Heart left ventricle (tissue), 16 donors: ENCODE results near the gene GPC6. TPM values are rescaled to one million over a fixed set of nuclear protein-coding genes. Genes with fewer than 3 reads are reported as not detected.

Experiments used
- ATAC-seq, 4 donors: fragments of 200-7000 bp; cut with Tn5 transposase; one replicate each; pipeline ENCODE4 v1.9.1; 2020 to 2022; ENCODE audit warnings: moderate library complexity in 4 of 4, mild to moderate bottlenecking in 3 of 4, moderate number of reproducible peaks in 1 of 4
- DNase-seq, 5 donors: peaks; one replicate each; pipeline ENCODE4 v3.0.0-alpha.2; 2020
- H3K27ac ChIP-seq, 12 donors: fragments of 200-600 bp; sonication (generic) in 4 of 12; one replicate each; pipeline versions ENCODE4 v1.5.0 to v1.8.0; 2016 to 2022; ENCODE audit warnings: mild to moderate bottlenecking in 2 of 12
- H3K27me3 ChIP-seq, 9 donors: fragments of 200-600 bp; sonication (generic) in 2 of 9; one replicate each; pipeline versions ENCODE4 v1.5.1 to v1.8.0; 2016 to 2022; ENCODE audit warnings: mild to moderate bottlenecking in 3 of 9
- H3K36me3 ChIP-seq, 9 donors: fragments of 200-600 bp; sonication (generic) in 2 of 9; one replicate each; pipeline versions ENCODE4 v1.5.0 to v1.8.0; 2018 to 2022; ENCODE audit warnings: mild to moderate bottlenecking in 2 of 9
- H3K4me1 ChIP-seq, 12 donors: fragments of 200-600 bp; sonication (generic) in 4 of 12; one replicate each; pipeline versions ENCODE4 v1.5.0 to v1.8.0; 2016 to 2022; ENCODE audit warnings: mild to moderate bottlenecking in 3 of 12
- H3K4me3 ChIP-seq, 12 donors: fragments of 200-600 bp; sonication (generic) in 4 of 12; one replicate each; pipeline versions ENCODE4 v1.5.0 to v1.8.0; 2017 to 2022; ENCODE audit warnings: mild to moderate bottlenecking in 9 of 12, moderate library complexity in 4 of 12
- H3K9me3 ChIP-seq, 12 donors: fragments of 200-600 bp; sonication (generic) in 4 of 12; one replicate each; pipeline versions ENCODE4 v1.5.0 to v1.8.0; 2016 to 2022; ENCODE audit warnings: mild to moderate bottlenecking in 1 of 12
- CTCF ChIP-seq, 12 donors: fragments of 200-600 bp; sonication (generic) in 4 of 12; IDR thresholded peaks; one replicate each; pipeline versions ENCODE4 v1.5.0 to v1.8.0; 2018 to 2022; ENCODE audit warnings: antibody characterized with exemption in 12 of 12, mild to moderate bottlenecking in 5 of 12
- POLR2A ChIP-seq, 2 donors: fragments of 450-650 bp; IDR thresholded peaks; one replicate each; pipeline ENCODE4 v1.6.1; 2017; ENCODE audit warnings: antibody characterized with exemption in 2 of 2, mild to moderate bottlenecking in 2 of 2, moderate library complexity in 2 of 2
- WGBS, 4 donors: extraction: QIAGEN DNeasy Blood & Tissue Kit in 2 of 4; methylation state at CpG; one replicate each; pipeline versions ENCODE4 v1.1.5 to v1.1.7; 2013 to 2018; 5-methylcytosine and 5-hydroxymethylcytosine counted together
- intact Hi-C, 10 donors: fragments of 100-400 bp; cut with DNase I; formaldehyde crosslinking; loops; one replicate each; pipeline versions ENCODE4 v1.11.1 to v1.14.2; 2022
- polyA plus RNA-seq, 2 donors: library from polyadenylated mRNA; stranded (reverse); fragments of 200-250 nt; gene quantifications; one replicate each; pipeline ENCODE4 v1.2.3, GENCODE V29; 2013
- total RNA-seq, 9 donors: library from RNA; depleted of rRNA in 2 of 9; stranded (reverse); fragments of >200 nt in 2 of 9; fragmentation: NEBNext Ultra II Directional in 3 of 9; extraction: Animal tissue kit (Norgen Biotek cat#: 25700) in 3 of 9; gene quantifications; one replicate each; pipeline versions ENCODE4 v1.1.0 to v1.2.4, GENCODE V29; 2016 to 2023
- donor health status: ischemic (EF 13 %, LVEDD 7.1; RV severe dilation, severe dysfunction).
- donor health status: healthy with polysubstance abuse.
- donor health status: DM: no; HTN: yes; CAD: no.
- donor health status: DM: no; HTN: no; CAD: no.
- donor health status: ischemic (EF 25% LVEDD 6.9; RV normal size, moderate dysfunction).
- donor health status: ischemic (EF 25% LVEDD 5.7; RV mildly dilated, moderate dysfunction).
- donor health status: healthy.
- donor health status: DM: yes; HTN: yes; CAD: no.
- donor health status: ischemic (EF 35%, LVEDD 5.7; RV mildly dilated, moderate dysfunction).
- donor health status: nonischemic (EF 11% LVEDD 7.7; RV severe dilation, severe dysfunction).
- donor health status: DM: yes; HTN: yes; CAD: no.
- donor health status: PGD.
- donor health status: ischemic (EF 29% LVEDD 5.4; RV normal size, mild dysfunction).
- donor health status: nonischemic (EF 23%, LVEDD 6.1; RV moderate dilation, normal function).

GPC6 gene
- total and polyA plus RNA-seq, 11 donors, result 0.08 to 6.2 (median 2.0) TPM

DNA sequence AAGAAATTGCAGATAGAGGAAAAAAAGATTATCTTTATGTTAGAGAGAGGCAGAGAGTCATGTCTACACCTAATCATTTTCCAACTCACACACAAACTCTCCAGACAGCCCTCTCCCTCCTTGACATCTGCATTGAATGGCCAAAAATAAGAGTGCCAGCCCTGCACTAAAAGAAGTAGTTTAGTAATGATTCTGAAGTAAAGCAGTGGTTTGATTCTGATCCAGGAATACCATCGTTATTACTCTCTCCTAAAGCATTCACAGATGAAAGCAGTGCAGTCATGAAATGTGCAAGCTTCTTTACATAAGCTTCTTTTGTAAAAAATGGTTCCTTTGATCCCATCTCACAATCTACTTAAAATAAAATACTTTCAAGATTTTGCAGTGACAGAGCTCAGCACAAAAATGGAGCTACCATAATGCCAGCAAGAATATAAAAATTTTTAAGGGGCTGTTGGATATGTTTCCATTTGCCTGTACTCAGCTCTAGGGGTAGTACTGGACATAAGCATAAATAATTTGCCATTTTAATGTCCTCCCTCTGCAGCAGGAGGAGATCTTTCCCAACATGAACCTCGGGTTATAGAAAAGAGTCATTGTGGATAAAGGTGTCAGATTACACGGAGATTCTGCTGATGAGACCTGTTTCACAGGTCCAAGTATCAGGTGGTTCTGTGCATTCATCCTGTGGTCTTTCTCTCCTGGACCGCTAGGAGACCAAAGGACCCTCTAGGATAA is 846.6 kb downstream of the GPC6 start:
- peaks cover 0 to 18% (median 3%) of the 10 kb centered on the region in 12 donors for H3K9me3 ChIP-seq
- no peaks in the 10 kb centered on the region for H3K27me3 ChIP-seq
- TF ChIP-seq CTCF (IDR thresholded peaks at IDR 0.05) (no peak), POLR2A (IDR thresholded peaks at IDR 0.05) (no peak)
- DNase-seq, result no peak
- H3K27ac ChIP-seq, result no peak overlapping the region
- intact Hi-C loops, result no loop called here
- H3K4me1 ChIP-seq, result no peaks in the 10 kb centered on the region
- no peaks in the 10 kb centered on the region for H3K36me3 ChIP-seq
- ATAC-seq, result no peak
- WGBS, 4 donors, result 53 to 59% (median 56%) methylated on average over 4 of the region's 4 CpGs
- no peak overlapping the region for H3K4me3 ChIP-seq

- peak in 1 of 4 donors; percentile 41 for ATAC-seq
Measured at GRCh38 chr13:94079876-94080275, 853.3 kb downstream of the GPC6 start.

DNA sequence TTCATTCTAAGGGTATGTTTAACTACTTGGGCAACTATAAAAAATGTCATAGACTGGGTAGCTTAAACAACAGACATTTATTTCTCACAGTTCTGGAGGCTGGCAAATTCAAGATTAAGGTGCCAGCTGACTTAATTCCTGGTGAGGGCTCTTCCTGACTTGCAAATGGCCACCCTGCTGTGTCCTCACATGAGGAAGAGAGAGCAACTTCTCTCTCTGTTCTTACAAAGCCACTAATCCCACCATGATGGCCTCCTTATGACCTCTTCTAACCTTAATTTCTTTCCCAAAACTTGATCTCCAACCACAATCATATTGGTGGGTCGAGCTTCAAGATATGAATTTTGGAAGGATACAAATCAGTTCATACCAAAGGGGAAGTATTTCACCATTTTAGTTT is 853.9 kb downstream of the GPC6 start:
- Histone ChIP-seq H3K4me3 (no peak overlapping the region), H3K27me3 (no peaks in the 10 kb centered on the region), H3K9me3 (peaks cover 0 to 18% (median 3%) of the 10 kb centered on the region in 12 donors), H3K27ac (no peak overlapping the region), H3K36me3 (no peaks in the 10 kb centered on the region), H3K4me1 (no peaks in the 10 kb centered on the region)
- 72 to 80% (median 73%) methylated on average over 1 of the region's 1 CpG for WGBS, 4 donors
- ATAC-seq (no peak), DNase-seq (no peak)
- TF ChIP-seq POLR2A (IDR thresholded peaks at IDR 0.05), result no peak
- TF ChIP-seq CTCF (IDR thresholded peaks at IDR 0.05), result no peak
- intact Hi-C loops, result no loop called here

More at GRCh38 chr13:94079876-94080275, 853.3 kb downstream of the GPC6 start:
- H3K27me3 ChIP-seq, result no peaks in the 10 kb centered on the region
- no peak for DNase-seq
- no peak overlapping the region for H3K4me3 ChIP-seq
- peaks cover 0 to 18% (median 3%) of the 10 kb centered on the region in 12 donors for H3K9me3 ChIP-seq
- intact Hi-C loops, result no loop called here
- no peak overlapping the region for H3K27ac ChIP-seq
- no peak for TF ChIP-seq CTCF (IDR thresholded peaks at IDR 0.05)
- no peak for TF ChIP-seq POLR2A (IDR thresholded peaks at IDR 0.05)
- no peaks in the 10 kb centered on the region for H3K36me3 ChIP-seq
- no peaks in the 10 kb centered on the region for H3K4me1 ChIP-seq

GRCh38 chr13:94087100-94087499 is 860.5 kb downstream of the GPC6 start:
- 68 to 75% (median 72%) methylated on average over 3 of the region's 3 CpGs for WGBS, 4 donors

More at GRCh38 chr13:94087100-94087499, 860.5 kb downstream of the GPC6 start:
- Histone ChIP-seq H3K27me3 (no peaks in the 10 kb centered on the region), H3K4me3 (no peak overlapping the region), H3K9me3 (peaks cover 0 to under 1% (median 0%) of the 10 kb centered on the region in 12 donors), H3K4me1 (no peaks in the 10 kb centered on the region), H3K36me3 (no peaks in the 10 kb centered on the region), H3K27ac (no peak overlapping the region)
- intact Hi-C loops, result no loop called here
- no peak for DNase-seq
- no peak for ATAC-seq
- TF ChIP-seq POLR2A (IDR thresholded peaks at IDR 0.05) (no peak), CTCF (IDR thresholded peaks at IDR 0.05) (no peak)
